Measurements from ENCODE around the gene PNKP. TPM values are rescaled to one million over a fixed set of nuclear protein-coding genes. Genes with fewer than 3 reads are reported as not detected.

PNKP gene
- total RNA-seq, 4 donors from 2014 or later: 33.3 to 42.3 (median 36.3) TPM

- H3K27me3 ChIP-seq: no peaks in the 10 kb centered on the region
- no peak overlapping the region for H3K27ac ChIP-seq
- 90 to 96% methylated on average over 5 to 8 of the region's 18 CpGs for WGBS, 2 donors
- H3K9me3 ChIP-seq: no peaks in the 10 kb centered on the region
- intact Hi-C loops (cut with DNase I): no loop called here
- H3K36me3 ChIP-seq: peaks cover 24 to 93% (median 48%) of the 10 kb centered on the region in 3 donors
- no peak overlapping the region for H3K4me3 ChIP-seq
- no peak for TF ChIP-seq CTCF (IDR thresholded peaks at IDR 0.05)
- TF ChIP-seq POLR2A (IDR thresholded peaks at IDR 0.05): no peak
- H3K4me1 ChIP-seq: no peaks in the 10 kb centered on the region
- DNase-seq: no peak
Observed at GRCh38 chr19:49829721-49830120, 37.7 kb downstream of the PNKP start.

GRCh38 chr19:49829200-49829599 lies 38.2 kb downstream of the PNKP start:
- DNase-seq: no peak
- H3K4me1 ChIP-seq: no peaks in the 10 kb centered on the region
- H3K9me3 ChIP-seq: no peaks in the 10 kb centered on the region
- no peak overlapping the region for H3K4me3 ChIP-seq
- H3K27me3 ChIP-seq: no peaks in the 10 kb centered on the region
- TF ChIP-seq CTCF (IDR thresholded peaks at IDR 0.05): no peak
- no peak for TF ChIP-seq POLR2A (IDR thresholded peaks at IDR 0.05)
- peaks cover 24 to 93% (median 43%) of the 10 kb centered on the region in 3 donors for H3K36me3 ChIP-seq
- 84 to 100% methylated on average over 1 to 5 of the region's 8 CpGs for WGBS, 2 donors
- intact Hi-C loops (cut with DNase I): no loop called here
- no peak overlapping the region for H3K27ac ChIP-seq

- H3K27me3 ChIP-seq: no peaks in the 10 kb centered on the region
- no peaks in the 10 kb centered on the region for H3K4me1 ChIP-seq
- intact Hi-C loops (cut with DNase I): no loop called here
- 93 to 94% methylated on average over 8 of the region's 14 CpGs for WGBS, 2 donors
- H3K27ac ChIP-seq: no peak overlapping the region
- peaks cover 20 to 91% (median 32%) of the 10 kb centered on the region in 3 donors for H3K36me3 ChIP-seq
- no peak overlapping the region for H3K4me3 ChIP-seq
- no peak for DNase-seq
- TF ChIP-seq POLR2A (IDR thresholded peaks at IDR 0.05) (no peak), CTCF (IDR thresholded peaks at IDR 0.05) (no peak)
- H3K9me3 ChIP-seq: no peaks in the 10 kb centered on the region
Observed at GRCh38 chr19:49827034-49827433, 40.3 kb downstream of the PNKP start.

GRCh38 chr19:49824662-49825061 lies 42.7 kb downstream of the PNKP start:
- WGBS, 2 donors: 86 to 87% methylated on average over 6 of the region's 6 CpGs
- no peak overlapping the region for H3K27ac ChIP-seq
- TF ChIP-seq POLR2A (IDR thresholded peaks at IDR 0.05): no peak
- TF ChIP-seq CTCF (IDR thresholded peaks at IDR 0.05): no peak
- intact Hi-C loops (cut with DNase I): no loop called here
- H3K4me3 ChIP-seq: no peak overlapping the region
- DNase-seq: no peak
- peaks cover 0 to 10% (median under 1%) of the 10 kb centered on the region in 3 donors for H3K4me1 ChIP-seq
- H3K9me3 ChIP-seq: no peaks in the 10 kb centered on the region
- H3K27me3 ChIP-seq: no peaks in the 10 kb centered on the region
- H3K36me3 ChIP-seq: peaks cover 0 to 89% (median 12%) of the 10 kb centered on the region in 3 donors

- H3K36me3 ChIP-seq: peaks cover 0 to 78% (median 8%) of the 10 kb centered on the region in 3 donors
- H3K4me3 ChIP-seq: no peak overlapping the region
- intact Hi-C loops (cut with DNase I): no loop called here
- WGBS, 2 donors: 78 to 99% methylated on average over 12 of the region's 12 CpGs
- TF ChIP-seq POLR2A (IDR thresholded peaks at IDR 0.05) (no peak), CTCF (IDR thresholded peaks at IDR 0.05) (no peak)
- DNase-seq: no peak
- no peaks in the 10 kb centered on the region for H3K9me3 ChIP-seq
- H3K27me3 ChIP-seq: no peaks in the 10 kb centered on the region
- H3K4me1 ChIP-seq: peaks cover 7 to 21% (median 11%) of the 10 kb centered on the region in 3 donors
- H3K27ac ChIP-seq: no peak overlapping the region
Observed at GRCh38 chr19:49823472-49823871, 43.9 kb downstream of the PNKP start.

All from esophagus squamous epithelium (tissue), 5 donors.